GM13977 (cell line): ENCODE results near the gene CBFA2T2.

Source experiments
- DNase-seq: peaks from one replicate; pipeline ENCODE4 v3.0.0; 2012; ENCODE audit warnings: low spot score
- CTCF ChIP-seq: IDR thresholded peaks from 2 replicates; pipeline ENCODE4 v1.5.1; 2012; ENCODE audit warnings: mild to moderate bottlenecking, control low read depth; ENCODE audit not compliant: insufficient read depth; ENCODE audit errors: extremely low read depth, missing control alignments
- in situ Hi-C: fragments of 300-500 bp; cut with MboI; formaldehyde crosslinking; loops from one replicate; pipeline ENCODE4 v1.12.0; 2022; ENCODE audit warnings: low sequenced_read_pairs, low pct_unique_long_range_greater_than_20kb, mixed read lengths, inconsistent platforms; ENCODE audit not compliant: unreplicated experiment

Gene CBFA2T2

GRCh38 chr20:33474097-33474873 is 15.6 kb upstream of the CBFA2T2 start:
- in situ Hi-C loops, result no loop called here
- no peak for TF ChIP-seq CTCF
- no peak for DNase-seq

GRCh38 chr20:33474963-33475362 is 14.9 kb upstream of the CBFA2T2 start:
- no peak for TF ChIP-seq CTCF
- in situ Hi-C loops, result no loop called here
- no peak for DNase-seq

- in situ Hi-C loops, result no loop called here
- no peak for TF ChIP-seq CTCF
- DNase-seq, result no peak
Measured at GRCh38 chr20:33475381-33476152, 14.3 kb upstream of the CBFA2T2 start.

GRCh38 chr20:33477386-33478234 is 12.3 kb upstream of the CBFA2T2 start:
- TF ChIP-seq CTCF, result no peak
- in situ Hi-C loops, result no loop called here

GRCh38 chr20:33480048-33480447 is 9.8 kb upstream of the CBFA2T2 start:
- TF ChIP-seq CTCF, result no peak
- in situ Hi-C loops, result no loop called here
- no peak for DNase-seq

More at GRCh38 chr20:33477386-33478234, 12.3 kb upstream of the CBFA2T2 start:
- no peak for DNase-seq

- in situ Hi-C loops, result no loop called here
- no peak for DNase-seq
- TF ChIP-seq CTCF, result no peak
Measured at GRCh38 chr20:33481431-33481941, 8.4 kb upstream of the CBFA2T2 start.
